Measurements from ENCODE around the gene CDC20B.

The CDC20B gene

DNA sequence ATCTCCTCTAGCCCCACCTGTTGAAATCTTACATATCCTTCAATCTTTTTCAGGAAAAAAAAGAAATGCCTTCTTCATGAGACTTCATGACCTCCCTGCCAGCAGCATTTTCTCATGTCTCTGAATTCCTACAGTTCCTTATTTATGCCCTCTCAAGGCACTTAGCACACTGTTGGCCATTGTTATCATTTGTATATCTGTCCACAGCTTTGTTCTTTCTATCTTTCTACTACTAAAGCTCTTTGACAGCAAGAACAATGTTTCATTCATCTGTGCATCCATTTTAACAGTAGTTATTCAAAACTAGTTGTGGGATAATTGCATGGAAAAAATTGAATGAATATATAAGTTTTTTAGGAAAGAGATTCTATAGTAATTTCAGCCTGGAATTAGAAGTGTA lies 91.4 kb downstream of the CDC20B start:
- in situ Hi-C loops (cut with HindIII; ENCODE audit: low pct_unique_long_range_greater_than_20kb, low sequenced_read_pairs): no loop called here
- DNase-seq (ENCODE audit: low read depth in 1 of 2, low spot score in 1 of 2): no peak
- TF ChIP-seq JUND (IDR thresholded peaks at IDR 0.05; ENCODE audit: low read depth): no peak

DNA sequence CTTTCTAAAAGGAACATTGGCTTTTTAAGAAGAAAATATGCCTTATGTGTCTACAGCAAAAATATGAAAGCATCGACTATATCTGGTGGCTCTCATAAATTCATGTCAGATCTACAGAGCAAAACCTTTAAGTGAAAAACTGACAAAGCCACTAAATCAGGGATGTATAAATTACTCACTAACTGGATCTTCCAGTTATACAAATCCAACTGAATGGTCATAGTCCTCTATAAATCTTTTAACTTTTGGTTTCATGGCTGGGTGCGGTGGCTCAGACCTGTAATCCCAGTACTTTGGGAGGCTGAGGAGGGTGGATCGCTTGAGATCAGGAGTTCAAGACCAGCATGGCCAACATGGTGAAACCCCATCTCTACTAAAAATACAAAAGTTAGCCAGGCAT lies 99.8 kb downstream of the CDC20B start:
- DNase-seq (ENCODE audit: low read depth in 1 of 2, low spot score in 1 of 2): no peak
- no peak for TF ChIP-seq JUND (IDR thresholded peaks at IDR 0.05; ENCODE audit: low read depth)
- in situ Hi-C loops (cut with HindIII; ENCODE audit: low pct_unique_long_range_greater_than_20kb, low sequenced_read_pairs): no loop called here

DNA sequence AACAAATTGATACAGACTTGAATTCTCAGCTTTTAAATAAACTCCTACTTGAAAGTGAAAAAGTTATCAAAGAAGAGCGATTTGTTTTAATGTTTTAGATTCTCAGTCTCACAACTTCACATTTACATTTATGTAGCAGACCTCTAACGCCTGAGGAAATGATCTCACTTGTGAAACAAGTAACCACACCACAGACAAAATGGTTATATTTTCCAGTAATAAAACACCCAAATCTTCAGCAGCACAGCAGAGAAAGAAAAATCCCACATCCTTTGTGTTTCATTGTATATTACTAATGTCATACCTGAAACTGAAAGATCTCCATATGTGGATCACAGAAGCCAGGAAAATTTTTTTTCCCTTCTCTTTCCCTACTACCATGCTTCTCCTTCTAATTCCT lies 100.3 kb downstream of the CDC20B start:
- no peak for DNase-seq (ENCODE audit: low read depth in 1 of 2, low spot score in 1 of 2)
- no peak for TF ChIP-seq JUND (IDR thresholded peaks at IDR 0.05; ENCODE audit: low read depth)
- in situ Hi-C loops (cut with HindIII; ENCODE audit: low pct_unique_long_range_greater_than_20kb, low sequenced_read_pairs): no loop called here

DNA sequence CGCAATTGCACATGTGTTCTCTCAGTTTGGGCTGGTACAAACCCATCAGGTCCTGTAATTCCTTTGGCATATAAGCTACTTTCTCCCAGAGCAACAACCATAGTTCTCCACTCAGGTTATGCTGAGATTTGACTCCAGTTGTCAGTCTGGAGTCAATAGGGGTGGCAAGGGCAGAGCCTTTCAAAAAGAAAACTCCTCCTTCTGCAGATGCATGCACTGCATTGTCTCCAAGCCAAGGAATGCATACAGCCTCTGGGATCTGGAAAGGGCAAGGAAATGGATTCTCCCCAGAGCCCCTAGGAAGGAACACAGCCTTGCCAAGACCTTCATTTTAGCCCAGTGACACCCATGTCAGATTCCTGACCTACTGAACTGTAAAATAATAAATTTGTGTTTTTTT lies 101.6 kb downstream of the CDC20B start:
- no peak for DNase-seq (ENCODE audit: low read depth in 1 of 2, low spot score in 1 of 2)
- in situ Hi-C loops (cut with HindIII; ENCODE audit: low pct_unique_long_range_greater_than_20kb, low sequenced_read_pairs): no loop called here
- TF ChIP-seq JUND (IDR thresholded peaks at IDR 0.05; ENCODE audit: low read depth): no peak

DNA sequence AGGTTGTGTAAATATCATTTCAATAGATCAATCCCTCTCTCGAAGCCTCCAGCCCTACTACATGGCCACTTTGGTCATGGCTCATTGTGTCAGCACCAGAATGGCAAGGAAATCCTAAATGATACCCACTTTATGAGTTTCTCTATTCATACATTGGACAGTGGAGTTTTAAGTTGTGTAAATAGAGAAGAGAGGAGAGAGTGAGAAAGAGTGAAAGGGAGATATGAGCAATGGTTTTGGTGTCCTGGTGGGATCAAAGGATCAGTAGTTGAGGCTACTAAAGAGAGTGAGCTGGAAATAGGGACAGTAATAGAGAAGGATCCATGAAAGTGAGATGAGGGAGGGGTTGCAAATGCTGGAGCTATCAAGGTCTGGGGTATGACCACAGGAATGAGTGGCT lies 102.0 kb downstream of the CDC20B start:
- DNase-seq (ENCODE audit: low read depth in 1 of 2, low spot score in 1 of 2): no peak
- TF ChIP-seq JUND (IDR thresholded peaks at IDR 0.05; ENCODE audit: low read depth): no peak
- in situ Hi-C loops (cut with HindIII; ENCODE audit: low pct_unique_long_range_greater_than_20kb, low sequenced_read_pairs): no loop called here

DNA sequence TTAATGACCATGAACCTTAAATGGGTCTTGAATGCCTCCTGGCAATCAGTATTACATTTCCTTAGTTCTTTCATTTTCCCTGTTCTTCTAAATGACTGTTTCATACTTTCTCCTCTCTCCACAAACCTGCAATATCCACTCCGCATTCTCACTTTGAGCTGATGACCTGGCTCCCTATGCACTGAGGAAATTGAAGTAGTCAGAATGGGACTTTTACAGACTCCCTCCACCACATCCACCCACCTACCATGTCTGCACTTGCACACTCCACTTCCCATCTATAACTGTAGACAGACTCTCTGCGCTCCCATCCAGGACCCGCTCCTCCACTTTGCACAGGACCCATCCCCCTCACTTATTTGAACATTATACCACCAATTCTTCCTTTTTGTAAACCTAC lies 106.7 kb downstream of the CDC20B start:
- TF ChIP-seq JUND (IDR thresholded peaks at IDR 0.05; ENCODE audit: low read depth): no peak
- in situ Hi-C loops (cut with HindIII; ENCODE audit: low pct_unique_long_range_greater_than_20kb, low sequenced_read_pairs): no loop called here
- no peak for DNase-seq (ENCODE audit: low read depth in 1 of 2, low spot score in 1 of 2)

DNA sequence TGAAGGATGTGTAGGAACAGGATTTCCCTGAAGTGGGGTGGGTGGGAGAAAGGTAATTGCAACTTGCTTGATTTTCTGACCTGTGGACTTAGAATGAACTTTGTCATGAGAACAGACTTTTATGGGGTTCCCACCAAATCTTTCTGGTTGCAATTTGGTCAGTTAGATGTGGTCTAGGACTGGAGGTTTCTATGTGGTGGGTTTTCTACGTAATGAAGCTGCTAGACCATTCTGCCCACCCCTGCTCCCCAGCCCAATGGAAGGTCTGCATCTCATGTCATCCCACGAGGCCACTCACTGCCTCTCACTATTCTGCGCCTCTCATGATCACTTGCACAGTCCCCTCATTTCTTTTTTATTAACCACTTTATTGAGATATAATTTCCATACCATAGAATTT lies 108.5 kb downstream of the CDC20B start:
- in situ Hi-C loops (cut with HindIII; ENCODE audit: low pct_unique_long_range_greater_than_20kb, low sequenced_read_pairs): no loop called here
- no peak for DNase-seq (ENCODE audit: low read depth in 1 of 2, low spot score in 1 of 2)
- TF ChIP-seq JUND (IDR thresholded peaks at IDR 0.05; ENCODE audit: low read depth): no peak

DNA sequence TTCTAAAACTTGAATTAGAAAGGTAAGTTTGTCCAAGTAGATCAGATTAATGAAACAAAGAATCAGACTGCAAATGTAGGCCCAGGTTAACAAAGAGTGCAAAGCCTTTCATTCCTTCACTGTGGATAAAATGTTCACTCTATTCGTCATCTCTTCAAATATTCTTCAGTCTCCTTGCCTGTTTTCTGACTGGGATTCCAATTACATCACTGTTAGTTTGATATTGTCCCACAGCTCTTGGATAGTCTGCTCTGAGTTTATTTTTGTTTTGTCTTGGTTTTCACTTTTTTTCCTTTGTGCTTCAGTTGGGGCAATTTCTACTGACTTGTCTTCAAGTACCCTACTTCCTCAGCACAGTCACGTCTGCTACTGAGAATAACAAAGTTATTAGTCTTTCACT lies 109.1 kb downstream of the CDC20B start:
- in situ Hi-C loops (cut with HindIII; ENCODE audit: low pct_unique_long_range_greater_than_20kb, low sequenced_read_pairs): no loop called here
- DNase-seq (ENCODE audit: low read depth in 1 of 2, low spot score in 1 of 2): no peak
- TF ChIP-seq JUND (IDR thresholded peaks at IDR 0.05; ENCODE audit: low read depth): no peak

DNA sequence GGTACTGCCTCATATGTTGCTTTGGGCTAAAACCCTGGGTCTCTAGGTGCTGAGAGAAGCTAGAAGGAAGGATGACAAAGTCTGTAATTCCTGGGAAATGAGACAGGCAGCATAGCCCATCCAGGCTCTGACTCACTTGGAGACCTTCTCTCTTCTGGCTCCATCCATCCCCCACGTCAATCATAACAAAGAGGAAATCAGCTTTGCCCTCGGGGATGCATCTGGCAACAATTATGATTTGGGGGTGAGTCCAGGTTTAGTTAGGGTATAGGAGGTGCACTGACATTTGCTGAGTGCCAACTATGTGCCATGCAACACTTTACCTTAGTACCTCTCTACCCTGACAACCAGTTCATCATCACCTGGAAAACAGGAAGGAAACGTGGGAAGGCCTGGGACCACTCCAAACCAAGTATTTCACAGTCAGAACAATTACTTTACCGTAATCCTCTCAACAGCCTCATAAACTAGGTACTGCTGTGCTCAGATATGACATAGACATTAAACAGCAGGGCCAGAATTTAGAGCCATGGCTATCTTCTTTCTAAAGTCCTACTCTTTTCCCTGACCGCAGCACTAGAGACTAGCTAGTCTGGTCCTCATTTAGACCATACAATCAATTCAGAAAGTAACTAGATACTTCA lies 109.6 kb downstream of the CDC20B start:
- no peak for TF ChIP-seq JUND (IDR thresholded peaks at IDR 0.05; ENCODE audit: low read depth)
- no peak for DNase-seq (ENCODE audit: low read depth in 1 of 2, low spot score in 1 of 2)
- in situ Hi-C loops (cut with HindIII; ENCODE audit: low pct_unique_long_range_greater_than_20kb, low sequenced_read_pairs): no loop called here
